H1 (cell line): ENCODE measurements around the gene OR51I2. TPM values are rescaled to one million over a fixed set of nuclear protein-coding genes. Genes with fewer than 3 reads are reported as not detected.

ENCODE experiments used
- CTCF ChIA-PET: fragments of 300-600 bp; sonication (Branson Sonifier 250); formaldehyde crosslinking; loops from one replicate; lab custom pipeline; 2021; ENCODE audit not compliant: partially characterized antibody; lab: Charles Lee
- POLR2A ChIA-PET: fragments of 300-600 bp; sonication (Branson Sonifier 250); formaldehyde crosslinking; loops from one replicate; lab custom pipeline; 2021; ENCODE audit warnings: inconsistent platforms; ENCODE audit not compliant: partially characterized antibody; lab: Charles Lee
- DNase-seq, 2 experiments: peaks; one replicate each; pipeline versions ENCODE4 v3.0.0 to v3.0.0-alpha.2; 2010 to 2022; ENCODE audit warnings: low spot score in 2 of 2, low read depth in 1 of 2, mixed read lengths in 1 of 2
- FAIRE-seq: peaks from 2 replicates; lab custom pipeline; 2011; peaks lifted over from hg19 to GRCh38; lab: Jason Lieb, UNC
- H2AFZ ChIP-seq: 2 replicates; pipeline ENCODE4 v1.8.1; 2012; ENCODE audit warnings: low read length, inconsistent platforms
- H2AK5ac ChIP-seq: 2 replicates; pipeline ENCODE4 v1.6.1; 2013; ENCODE audit warnings: low read depth, low read length
- H2BK120ac ChIP-seq: replicated peaks from 2 replicates; pipeline ENCODE3; 2013; ENCODE audit warnings: low read depth, low read length, inconsistent platforms
- H2BK12ac ChIP-seq: 2 replicates; pipeline ENCODE4 v1.6.1; 2013; ENCODE audit warnings: low read depth, low read length
- H2BK15ac ChIP-seq: 2 replicates; pipeline ENCODE4 v1.6.1; 2013; ENCODE audit warnings: low read length
- H2BK20ac ChIP-seq: 2 replicates; pipeline ENCODE4 v1.6.1; 2013; ENCODE audit warnings: low read length
- H2BK5ac ChIP-seq: 2 replicates; pipeline ENCODE4 v1.6.1; 2013; ENCODE audit warnings: low read depth, low read length
- H3K14ac ChIP-seq: 2 replicates; pipeline ENCODE4 v1.6.1; 2013; ENCODE audit warnings: inconsistent platforms; ENCODE audit not compliant: insufficient read length
- H3K18ac ChIP-seq: 2 replicates; pipeline ENCODE4 v1.6.1; 2013; ENCODE audit warnings: low read length; ENCODE audit errors: extremely low read depth
- H3K23ac ChIP-seq: 2 replicates; pipeline ENCODE4 v1.6.1; 2013; ENCODE audit warnings: inconsistent platforms; ENCODE audit not compliant: insufficient read length
- H3K23me2 ChIP-seq: 2 replicates; pipeline ENCODE4 v1.6.1; 2013; ENCODE audit warnings: low read depth, low read length
- H3K27ac ChIP-seq: 2 replicates; pipeline ENCODE4 v1.6.1; 2011; ENCODE audit warnings: low read depth, low read length, inconsistent platforms
- H3K27me3 ChIP-seq, 4 experiments: replicated peaks in 1 of 4; 1 replicate in 1 of 4; 2 replicates in 3 of 4; pipeline versions ENCODE4 v1.6.1 to v1.8.1; 2011 to 2013; ENCODE audit warnings: low read length in 3 of 4, mild to moderate bottlenecking in 3 of 4, inconsistent platforms in 2 of 4, mixed read lengths in 2 of 4, moderate library complexity in 1 of 4; ENCODE audit not compliant: control insufficient read depth in 3 of 4, insufficient read depth in 3 of 4; ENCODE audit errors: extremely low read depth in 1 of 4
- H3K36me3 ChIP-seq, 4 experiments: 2 replicates each; pipeline versions ENCODE4 v1.6.1 to v1.8.1; 2011 to 2013; ENCODE audit warnings: mild to moderate bottlenecking in 4 of 4, low read length in 3 of 4, moderate library complexity in 2 of 4, control low read depth in 1 of 4, inconsistent platforms in 1 of 4; ENCODE audit not compliant: insufficient read depth in 4 of 4, control insufficient read depth in 2 of 4
- H3K4ac ChIP-seq: replicated peaks from 2 replicates; pipeline ENCODE3; 2013; ENCODE audit warnings: low read length, low read depth, mixed read lengths, inconsistent platforms; ENCODE audit not compliant: insufficient read length
- H3K4me1 ChIP-seq, 4 experiments: replicated peaks in 1 of 4; 1 replicate in 1 of 4; 2 replicates in 3 of 4; pipeline versions ENCODE4 v1.6.1 to v1.8.1; 2011 to 2013; ENCODE audit warnings: low read length in 3 of 4, inconsistent platforms in 2 of 4, mixed read lengths in 1 of 4; ENCODE audit not compliant: insufficient read depth in 4 of 4, control insufficient read depth in 3 of 4
- H3K4me2 ChIP-seq, 2 experiments: 2 replicates each; pipeline versions ENCODE4 v1.6.1 to v1.8.1; 2011 to 2013; ENCODE audit warnings: low read depth in 2 of 2, low read length in 2 of 2, control low read depth in 1 of 2, inconsistent platforms in 1 of 2, mild to moderate bottlenecking in 1 of 2; ENCODE audit not compliant: insufficient read depth in 1 of 2
- H3K4me3 ChIP-seq, 4 experiments: fragments of 200-600, 300-600 bp in 1 of 4; sonication (generic), shearing (Covaris generic), sonication (Bioruptor Twin) in 1 of 4; 2 replicates each; pipeline versions ENCODE4 v1.5.1 to v1.8.1; 2011 to 2016; ENCODE audit warnings: low read length in 4 of 4, low read depth in 3 of 4, control low read depth in 2 of 4, inconsistent platforms in 2 of 4, mild to moderate bottlenecking in 2 of 4, mixed read lengths in 1 of 4, moderate library complexity in 1 of 4; ENCODE audit not compliant: insufficient read depth in 2 of 4; ENCODE audit errors: extremely low read depth in 1 of 4
- H3K56ac ChIP-seq: replicated peaks from 2 replicates; pipeline ENCODE3; 2013; ENCODE audit warnings: low read depth, mild to moderate bottlenecking, mixed read lengths, low read length, inconsistent platforms; ENCODE audit not compliant: insufficient read length
- H3K79me1 ChIP-seq: 2 replicates; pipeline ENCODE4 v1.6.1; 2013; ENCODE audit warnings: low read depth, low read length, control low read depth
- H3K79me2 ChIP-seq, 2 experiments: 2 replicates each; pipeline versions ENCODE4 v1.6.1 to v1.8.1; 2012 to 2013; ENCODE audit warnings: low read length in 2 of 2, mild to moderate bottlenecking in 2 of 2, inconsistent platforms in 1 of 2; ENCODE audit not compliant: insufficient read depth in 2 of 2, control insufficient read depth in 1 of 2
- H3K9ac ChIP-seq, 4 experiments: replicated peaks in 1 of 4; 1 replicate in 1 of 4; 2 replicates in 3 of 4; pipeline versions ENCODE4 v1.6.1 to v1.8.1; 2011 to 2013; ENCODE audit warnings: low read depth in 3 of 4, low read length in 3 of 4, control low read depth in 2 of 4, mild to moderate bottlenecking in 2 of 4, moderate library complexity in 2 of 4, inconsistent platforms in 1 of 4; ENCODE audit errors: extremely low read depth in 1 of 4
- H3K9me3 ChIP-seq, 2 experiments: 2 replicates each; pipeline versions ENCODE4 v1.6.1 to v1.8.1; 2012 to 2013; ENCODE audit warnings: mild to moderate bottlenecking in 2 of 2, moderate library complexity in 2 of 2, control low read depth in 1 of 2, inconsistent platforms in 1 of 2, low read depth in 1 of 2, low read length in 1 of 2, mixed read lengths in 1 of 2; ENCODE audit not compliant: insufficient read depth in 2 of 2
- H4K20me1 ChIP-seq, 2 experiments: replicated peaks in 1 of 2; 2 replicates each; pipeline versions ENCODE3 to v1.8.1; 2011 to 2013; ENCODE audit warnings: inconsistent platforms in 2 of 2, low read length in 2 of 2, mild to moderate bottlenecking in 1 of 2; ENCODE audit not compliant: insufficient read depth in 2 of 2, control insufficient read depth in 1 of 2
- H4K5ac ChIP-seq: 2 replicates; pipeline ENCODE4 v1.6.1; 2013; ENCODE audit warnings: low read length, low read depth, mixed read lengths, inconsistent platforms; ENCODE audit not compliant: insufficient read length
- H4K8ac ChIP-seq: 2 replicates; pipeline ENCODE4 v1.8.0; 2013; ENCODE audit warnings: mild to moderate bottlenecking, moderate library complexity, low read length, inconsistent platforms; ENCODE audit not compliant: insufficient read depth; ENCODE audit errors: extremely low read depth
- H4K91ac ChIP-seq: replicated peaks from 2 replicates; pipeline ENCODE3; 2013; ENCODE audit warnings: low read length, mixed read lengths, inconsistent platforms; ENCODE audit not compliant: insufficient read length
- WGBS, 2 experiments: shearing (Covaris generic) in 1 of 2; methylation state at CpG; one replicate each; pipeline versions ENCODE4 v1.1.6 to v1.1.7; 2013 to 2015; ENCODE audit warnings: low lambda C conversion rate in 2 of 2, mixed read lengths in 2 of 2, inconsistent platforms in 1 of 2, low coverage in 1 of 2, missing lambda C conversion rate in 1 of 2; ENCODE audit not compliant: insufficient replicate concordance in 2 of 2, insufficient coverage in 1 of 2, insufficient read length in 1 of 2; ENCODE audit errors: extremely low coverage in 1 of 2, missing lambda C conversion rate in 1 of 2; 5-methylcytosine and 5-hydroxymethylcytosine counted together
- polyA plus RNA-seq, 7 experiments: library from polyadenylated mRNA; depleted of rRNA in 3 of 7; stranded (reverse) in 5 of 7; unstranded in 2 of 7; fragments of >200 nt in 5 of 7; fragments of 200-250 nt in 2 of 7; gene quantifications; 1 replicate in 5 of 7; 2 replicates in 1 of 7; 4 replicates in 1 of 7; pipeline versions ENCODE4 v1.2.1 to v1.2.3, GENCODE V29; 2011 to 2013; ENCODE audit warnings: missing spikeins in 2 of 7, mixed read lengths in 2 of 7
- total RNA-seq: library from RNA; stranded (reverse); fragmentation: NEBNext Ultra II Directional; extraction: Animal tissue kit (Norgen Biotek cat#: 25700); gene quantifications from 2 replicates; pipeline ENCODE4 v1.2.1, GENCODE V29; 2021

OR51I2 gene
- total and polyA plus RNA-seq, 2 of the 8 experiments (the other 6 are each of a cell fraction or from before 2014, with no cell fraction given): not detected

- WGBS, 2 experiments: 78% methylated on average over 4 of the region's 5 CpGs; no CpG with 5 or more reads in 1 of the 2 experiments
- H3K23ac ChIP-seq: no peak overlapping the region
- no peaks in the 10 kb centered on the region for H4K20me1 ChIP-seq
- no peak overlapping the region for H3K9ac ChIP-seq
- H2BK5ac ChIP-seq: no peak overlapping the region
- no peaks in the 10 kb centered on the region for H3K27me3 ChIP-seq
- FAIRE-seq (no peak), DNase-seq (no peak)
- H3K4me2 ChIP-seq: no peak overlapping the region
- H3K36me3 ChIP-seq: no peaks in the 10 kb centered on the region
- ChIA-PET CTCF (interaction anchor here (0.8 to 1.0 kb wide), 2 partner anchors 13 to 30 kb away, joined by 4 read pairs; no protein-coding TSS in a partner anchor), POLR2A (no interaction called here)
- H2AK5ac ChIP-seq: no peak overlapping the region
- H2BK120ac ChIP-seq: no peak overlapping the region
- no peak overlapping the region for H4K91ac ChIP-seq
- no peak overlapping the region for H3K4ac ChIP-seq
- no peak overlapping the region for H3K27ac ChIP-seq
- H3K14ac ChIP-seq: no peak overlapping the region
- no peak overlapping the region for H4K8ac ChIP-seq
- no peak overlapping the region for H2BK15ac ChIP-seq
- H3K4me1 ChIP-seq: no peaks in the 10 kb centered on the region
- no peak overlapping the region for H2BK20ac ChIP-seq
- no peak overlapping the region for H2BK12ac ChIP-seq
- peak overlapping the region; percentile 90 for H2AFZ ChIP-seq
- H3K56ac ChIP-seq: no peak overlapping the region
- no peaks in the 10 kb centered on the region for H3K23me2 ChIP-seq
- no peaks in the 10 kb centered on the region for H3K79me1 ChIP-seq
- H4K5ac ChIP-seq: no peak overlapping the region
- H3K79me2 ChIP-seq: no peaks in the 10 kb centered on the region
- no peak overlapping the region for H3K4me3 ChIP-seq
- no peak overlapping the region for H3K18ac ChIP-seq
- no peaks in the 10 kb centered on the region for H3K9me3 ChIP-seq
Observed at GRCh38 chr11:5420993-5421392, 28.1 kb upstream of the OR51I2 start.
